GM12878 (cell line): ENCODE data around the gene LAMP5. TPM values are rescaled to one million over a fixed set of nuclear protein-coding genes. Genes with fewer than 3 reads are reported as not detected.

Source experiments
- ATAC-seq: fragments of 200-7000 bp; cut with Tn5 transposase; 3 replicates; pipeline ENCODE4 v1.9.1; 2020; ENCODE audit warnings: mild to moderate bottlenecking, moderate library complexity
- BruUV-seq: library from RNA; stranded (reverse); fragments of 400-500 nt; replicated peaks from 2 replicates; lab custom pipeline; 2021; lab: Mats Ljungman, UMichigan
- CTCF ChIA-PET: fragments of 300-600 bp; sonication (Branson Sonifier 250); formaldehyde crosslinking; extraction: SDS; loops from one replicate; lab custom pipeline; 2021; ENCODE audit warnings: inconsistent platforms; lab: Yijun Ruan, JAX
- POLR2A ChIA-PET: fragments of 350-600 bp; formaldehyde crosslinking; extraction: SDS; loops from one replicate; lab custom pipeline; 2021; ENCODE audit warnings: inconsistent platforms; lab: Charles Lee
- RAD21 ChIA-PET: fragments of 300-600 bp; sonication (Branson Sonifier 250); formaldehyde crosslinking; loops from one replicate; lab custom pipeline; 2023; ENCODE audit warnings: antibody characterized with exemption; ENCODE audit not compliant: unreplicated experiment; lab: Charles Lee
- SMC1A ChIA-PET: fragments of 300-600 bp; sonication (Branson Sonifier 250); formaldehyde crosslinking; loops from one replicate; lab custom pipeline; 2023; ENCODE audit not compliant: unreplicated experiment, uncharacterized antibody; lab: Charles Lee
- DNase-seq: peaks from one replicate; pipeline ENCODE4 v3.0.0-alpha.2; 2011; ENCODE audit warnings: low read depth, low spot score
- FAIRE-seq: peaks from 3 replicates; lab custom pipeline; 2011; peaks lifted over from hg19 to GRCh38; lab: Jason Lieb, UNC
- H2AFZ ChIP-seq: 2 replicates; pipeline ENCODE4 v1.6.0; 2011; ENCODE audit warnings: low read depth, low read length, control low read depth; ENCODE audit not compliant: control insufficient read depth
- H3K27ac ChIP-seq: 2 replicates; pipeline ENCODE4 v1.5.1; 2011; ENCODE audit warnings: control low read depth; ENCODE audit not compliant: control insufficient read depth, insufficient read depth
- H3K27me3 ChIP-seq, 2 experiments: replicated peaks in 1 of 2; 2 replicates each; pipeline versions ENCODE4 v1.6.0 to v1.6.1; 2011; ENCODE audit warnings: low read length in 1 of 2; ENCODE audit not compliant: control insufficient read depth in 2 of 2, insufficient read depth in 2 of 2
- H3K36me3 ChIP-seq, 2 experiments: 2 replicates each; pipeline ENCODE4 v1.5.1; 2011; ENCODE audit warnings: low read length in 1 of 2; ENCODE audit not compliant: control insufficient read depth in 2 of 2, insufficient read depth in 2 of 2
- H3K4me1 ChIP-seq: 2 replicates; pipeline ENCODE4 v1.6.1; 2011; ENCODE audit warnings: mild to moderate bottlenecking, low read length, moderate library complexity, mixed read lengths; ENCODE audit not compliant: control insufficient read depth, insufficient read depth
- H3K4me2 ChIP-seq: 2 replicates; pipeline ENCODE4 v1.6.0; 2011; ENCODE audit warnings: control low read depth; ENCODE audit not compliant: control insufficient read depth, insufficient read depth
- H3K4me3 ChIP-seq: fragments of 200-600 bp; sonication (generic); 2 replicates; pipeline ENCODE4 v1.5.1; 2016
- H3K79me2 ChIP-seq: 2 replicates; pipeline ENCODE4 v1.6.0; 2011; ENCODE audit warnings: low read length; ENCODE audit not compliant: control insufficient read depth, insufficient read depth
- H3K9ac ChIP-seq: 2 replicates; pipeline ENCODE4 v1.8.0; 2011; ENCODE audit warnings: low read length, control low read depth, mixed read lengths; ENCODE audit not compliant: control insufficient read depth, insufficient read depth
- H3K9me3 ChIP-seq: replicated peaks from 3 replicates; pipeline ENCODE4 v1.5.1; 2011; ENCODE audit warnings: mild to moderate bottlenecking, low read length; ENCODE audit not compliant: control insufficient read depth, insufficient read depth
- H4K20me1 ChIP-seq: 2 replicates; pipeline ENCODE4 v1.6.0; 2011; ENCODE audit not compliant: control insufficient read depth, insufficient read depth
- DPF2 ChIP-seq: fragments of 450-650 bp; IDR thresholded peaks from 2 replicates; pipeline ENCODE4 v1.6.1; 2017; ENCODE audit warnings: mild to moderate bottlenecking
- ETV6 ChIP-seq, 2 experiments: fragments of 450-650 bp in 1 of 2; IDR thresholded peaks in 1 of 2; conservative IDR thresholded peaks in 1 of 2; 2 replicates each; pipeline ENCODE4 v1.6.1; 2014; ENCODE audit warnings: antibody characterized with exemption in 1 of 2, borderline replicate concordance in 1 of 2, low read depth in 1 of 2, mild to moderate bottlenecking in 1 of 2, moderate library complexity in 1 of 2
- IRF4 ChIP-seq: IDR thresholded peaks from 2 replicates; pipeline ENCODE4 v1.6.1; 2011; ENCODE audit warnings: low read depth, low read length
- JUNB ChIP-seq: IDR thresholded peaks from 2 replicates; pipeline ENCODE4 v1.6.1; 2016; ENCODE audit warnings: antibody characterized with exemption, mild to moderate bottlenecking
- JUND ChIP-seq: IDR thresholded peaks from 2 replicates; pipeline ENCODE4 v1.6.1; 2012; ENCODE audit warnings: low read depth, mild to moderate bottlenecking, low read length, improper control_type of control experiment, moderate library complexity
- SPI1 ChIP-seq: IDR thresholded peaks from 2 replicates; pipeline ENCODE4 v1.6.1; 2011; ENCODE audit warnings: low read depth, mild to moderate bottlenecking, low read length, moderate library complexity, borderline replicate concordance; ENCODE audit not compliant: insufficient read depth
- WGBS: methylation state at CpG from one replicate; pipeline ENCODE4 v1.1.6; 2016; ENCODE audit warnings: low lambda C conversion rate; ENCODE audit not compliant: insufficient replicate concordance, insufficient coverage; ENCODE audit errors: missing lambda C conversion rate; 5-methylcytosine and 5-hydroxymethylcytosine counted together
- in situ Hi-C: fragments of 300-500 bp; cut with MboI; formaldehyde crosslinking; loops from 9 replicates; pipeline ENCODE4 v1.14.3; 2018; ENCODE audit warnings: mixed read lengths
- intact Hi-C: fragments of 100-400 bp; cut with micrococcal nuclease; formaldehyde crosslinking; loops from one replicate; pipeline ENCODE4 v1.14.2; 2022; ENCODE audit not compliant: unreplicated experiment
- polyA plus RNA-seq, 11 experiments: library from polyadenylated mRNA; depleted of rRNA in 4 of 11; unstranded in 6 of 11; stranded (reverse) in 5 of 11; fragments of >200 nt; fragmentation: Nextera tagmentation in 4 of 11; fragmentation: Illumina TruSeq in 1 of 11; extraction: Ambion mirVana in 4 of 11; extraction: Trizol in 1 of 11; gene quantifications; 1 replicate in 1 of 11; 2 replicates in 10 of 11; pipeline versions ENCODE4 v1.2.1 to v1.2.3, GENCODE V29; 2011 to 2016; ENCODE audit warnings: inconsistent platforms in 2 of 11, missing spikeins in 2 of 11, low read depth in 1 of 11
- total RNA-seq, 4 experiments: library from RNA; depleted of rRNA in 3 of 4; stranded (reverse); fragments of >200 nt in 3 of 4; fragmentation: Illumina TruSeq in 1 of 4; extraction: Trizol in 1 of 4; gene quantifications; 2 replicates each; pipeline versions ENCODE4 v1.2.1 to v1.2.3, GENCODE V29; 2013 to 2021
- TF ChIP-seq, protein P1 (sequence below), 3 experiments: IDR thresholded peaks in 2 of 3; conservative IDR thresholded peaks in 1 of 3; 2 replicates each; pipeline ENCODE4 v1.5.1; 2011; ENCODE audit warnings: low read depth in 3 of 3, low read length in 3 of 3, mild to moderate bottlenecking in 3 of 3, control low read depth in 2 of 3, moderate library complexity in 2 of 3, inconsistent platforms in 1 of 3, mixed read lengths in 1 of 3; ENCODE audit not compliant: control insufficient read depth in 2 of 3, insufficient read depth in 1 of 3; ENCODE audit errors: extremely low read depth in 1 of 3

LAMP5 gene
- total and polyA plus RNA-seq, 10 of the 15 experiments (the other 5 are each of a cell fraction or from before 2014, with no cell fraction given) = 0.10 to 0.56 (median 0.49) TPM; not detected in 1

- peaks cover 2 to 12% of the 10 kb centered on the region in 2 experiments; a peak in 3 of 4 replicates for H3K27me3 ChIP-seq
- H4K20me1 ChIP-seq = no peaks in the 10 kb centered on the region
- DNase-seq (no peak), FAIRE-seq (peak; percentile 41), ATAC-seq (no peak)
- no peak overlapping the region for H3K9ac ChIP-seq
- RAD21 ChIA-PET = no interaction called here
- CTCF ChIA-PET = no interaction called here
- H2AFZ ChIP-seq = no peak overlapping the region
- peaks cover 6% of the 10 kb centered on the region; the same call in 1 of the 2 replicates for H3K4me1 ChIP-seq
- H3K4me3 ChIP-seq = peak overlapping the region; percentile 71; the same call in 1 of the 2 replicates
- WGBS = 13% methylated on average over 8 of the region's 8 CpGs
- peaks cover 14% of the 10 kb centered on the region for H3K79me2 ChIP-seq
- no TSS peak for BruUV-seq
- H3K27ac ChIP-seq = no peak overlapping the region
- TF ChIP-seq ETV6 (conservative IDR thresholded peaks at IDR 0.05 in 1 of 2, IDR thresholded peaks at IDR 0.05 in 1 of 2; ENCODE audit: borderline replicate concordance in 1 of 2, low read depth in 1 of 2) (no peak), JUNB (no peak), IRF4 (no peak), DPF2 (no peak), JUND (no peak), SPI1 (no peak)
- TF ChIP-seq, protein P1, sequence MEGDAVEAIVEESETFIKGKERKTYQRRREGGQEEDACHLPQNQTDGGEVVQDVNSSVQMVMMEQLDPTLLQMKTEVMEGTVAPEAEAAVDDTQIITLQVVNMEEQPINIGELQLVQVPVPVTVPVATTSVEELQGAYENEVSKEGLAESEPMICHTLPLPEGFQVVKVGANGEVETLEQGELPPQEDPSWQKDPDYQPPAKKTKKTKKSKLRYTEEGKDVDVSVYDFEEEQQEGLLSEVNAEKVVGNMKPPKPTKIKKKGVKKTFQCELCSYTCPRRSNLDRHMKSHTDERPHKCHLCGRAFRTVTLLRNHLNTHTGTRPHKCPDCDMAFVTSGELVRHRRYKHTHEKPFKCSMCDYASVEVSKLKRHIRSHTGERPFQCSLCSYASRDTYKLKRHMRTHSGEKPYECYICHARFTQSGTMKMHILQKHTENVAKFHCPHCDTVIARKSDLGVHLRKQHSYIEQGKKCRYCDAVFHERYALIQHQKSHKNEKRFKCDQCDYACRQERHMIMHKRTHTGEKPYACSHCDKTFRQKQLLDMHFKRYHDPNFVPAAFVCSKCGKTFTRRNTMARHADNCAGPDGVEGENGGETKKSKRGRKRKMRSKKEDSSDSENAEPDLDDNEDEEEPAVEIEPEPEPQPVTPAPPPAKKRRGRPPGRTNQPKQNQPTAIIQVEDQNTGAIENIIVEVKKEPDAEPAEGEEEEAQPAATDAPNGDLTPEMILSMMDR (IDR thresholded peaks at IDR 0.05 in 2 of 3, conservative IDR thresholded peaks at IDR 0.05 in 1 of 3; ENCODE audit: control insufficient read depth in 2 of 3, extremely low read depth in 1 of 3, insufficient read depth in 1 of 3, low read depth in 3 of 3, low read length in 3 of 3) = no peak
- H3K36me3 ChIP-seq = no peaks in the 10 kb centered on the region; a peak in 1 of 4 replicates
- POLR2A ChIA-PET = no interaction called here
- H3K9me3 ChIP-seq = no peaks in the 10 kb centered on the region; the same call in 2 of the 3 replicates
- intact Hi-C loops = no loop called here
- SMC1A ChIA-PET = no interaction called here
- peak overlapping the region; percentile 28; the same call in 1 of the 2 replicates for H3K4me2 ChIP-seq
- in situ Hi-C loops = no loop called here
Observed at GRCh38 chr20:9517297-9518162, 3.1 kb downstream of the LAMP5 start.
